ENCODE measurements around the gene KRIT1. TPM values are rescaled to one million over a fixed set of nuclear protein-coding genes. Genes with fewer than 3 reads are reported as not detected.

KRIT1 gene
- total RNA-seq, 1 experiment from 2014 or later: 34.9 TPM

DNA sequence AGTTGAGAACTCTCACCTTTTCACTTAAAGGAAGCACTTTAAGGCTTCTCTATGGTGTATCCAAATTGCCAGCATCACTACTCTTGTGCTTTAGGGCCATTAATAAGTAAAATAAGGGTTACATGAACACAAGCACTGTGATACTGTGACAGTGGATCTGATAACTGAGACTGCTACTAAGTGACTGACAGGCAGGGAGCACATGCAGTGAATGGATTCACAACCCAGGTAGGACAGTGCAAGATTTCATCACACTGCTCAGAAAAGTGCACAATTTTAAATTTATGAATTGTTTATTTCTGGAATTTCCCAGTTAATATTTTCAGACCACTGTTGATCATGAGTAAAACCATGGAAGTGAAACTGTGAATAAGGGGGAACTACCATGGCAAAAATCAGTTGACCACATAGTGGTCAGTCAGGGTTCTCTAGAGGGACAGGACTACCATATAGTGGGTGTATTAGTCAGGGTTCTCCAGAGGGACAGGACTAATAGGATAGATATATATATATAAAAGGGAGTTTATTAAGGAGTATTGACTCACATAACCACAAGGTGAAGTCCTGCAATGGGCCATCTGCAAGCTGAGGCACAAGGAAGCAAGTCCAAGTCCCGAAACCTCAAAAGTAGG lies 90.5 kb downstream of the KRIT1 start:
- H3K9me3 Mint-ChIP-seq: no peaks in the 10 kb centered on the region
- H3K56ac ChIP-seq (ENCODE audit: insufficient read length, low read depth, low read length): no peak overlapping the region
- no peak overlapping the region for H3T11ph ChIP-seq (ENCODE audit: low read length)

More for the DNA sequence above, 90.5 kb downstream of the KRIT1 start:
- Mint-ChIP-seq H3K27ac (no peak overlapping the region), H3K4me3 (no peak overlapping the region), H3K27me3 (ENCODE audit: low read depth) (no peaks in the 10 kb centered on the region), H3K36me3 (ENCODE audit: insufficient read depth in 1 of 3, low read depth in 3 of 3) (no peaks in the 10 kb centered on the region), H3K4me1 (no peaks in the 10 kb centered on the region)
- no peak overlapping the region for H3K4ac ChIP-seq (ENCODE audit: low read depth, low read length)
- no peak overlapping the region for H3K23ac ChIP-seq (ENCODE audit: insufficient read length, low read depth, low read length)
- H4K91ac ChIP-seq (ENCODE audit: insufficient read length, low read depth, low read length): no peak overlapping the region
- H2BK20ac ChIP-seq (ENCODE audit: low read depth, low read length, poor library complexity, severe bottlenecking): no peak overlapping the region
- H3K14ac ChIP-seq (ENCODE audit: insufficient read depth, low read length): no peak overlapping the region
- no peak overlapping the region for H4K8ac ChIP-seq (replicated peaks; ENCODE audit: insufficient read length, low read depth, low read length)
- TF ChIP-seq, protein P1, sequence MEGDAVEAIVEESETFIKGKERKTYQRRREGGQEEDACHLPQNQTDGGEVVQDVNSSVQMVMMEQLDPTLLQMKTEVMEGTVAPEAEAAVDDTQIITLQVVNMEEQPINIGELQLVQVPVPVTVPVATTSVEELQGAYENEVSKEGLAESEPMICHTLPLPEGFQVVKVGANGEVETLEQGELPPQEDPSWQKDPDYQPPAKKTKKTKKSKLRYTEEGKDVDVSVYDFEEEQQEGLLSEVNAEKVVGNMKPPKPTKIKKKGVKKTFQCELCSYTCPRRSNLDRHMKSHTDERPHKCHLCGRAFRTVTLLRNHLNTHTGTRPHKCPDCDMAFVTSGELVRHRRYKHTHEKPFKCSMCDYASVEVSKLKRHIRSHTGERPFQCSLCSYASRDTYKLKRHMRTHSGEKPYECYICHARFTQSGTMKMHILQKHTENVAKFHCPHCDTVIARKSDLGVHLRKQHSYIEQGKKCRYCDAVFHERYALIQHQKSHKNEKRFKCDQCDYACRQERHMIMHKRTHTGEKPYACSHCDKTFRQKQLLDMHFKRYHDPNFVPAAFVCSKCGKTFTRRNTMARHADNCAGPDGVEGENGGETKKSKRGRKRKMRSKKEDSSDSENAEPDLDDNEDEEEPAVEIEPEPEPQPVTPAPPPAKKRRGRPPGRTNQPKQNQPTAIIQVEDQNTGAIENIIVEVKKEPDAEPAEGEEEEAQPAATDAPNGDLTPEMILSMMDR (conservative IDR thresholded peaks at IDR 0.05): no peak
- H3K79me1 ChIP-seq (ENCODE audit: insufficient read depth, low read depth, low read length, poor library complexity, severe bottlenecking): no peaks in the 10 kb centered on the region
- no CpG with 5 or more reads among the region's 1 CpG for WGBS (ENCODE audit: extremely low coverage, insufficient read length, low lambda C conversion rate)
- H2BK120ac ChIP-seq (ENCODE audit: low read depth, low read length, poor library complexity, severe bottlenecking): no peak overlapping the region
- H2BK12ac ChIP-seq (ENCODE audit: insufficient read length, low read depth, low read length): no peak overlapping the region
- H2AK5ac ChIP-seq (ENCODE audit: insufficient read length, low read length): no peak overlapping the region
- no peak overlapping the region for H3K4me2 ChIP-seq (ENCODE audit: insufficient read depth, insufficient read length, low read length)
- H3K23me2 ChIP-seq (ENCODE audit: insufficient read length, low read depth, low read length, poor library complexity, severe bottlenecking): no peaks in the 10 kb centered on the region
- no peak overlapping the region for H2BK15ac ChIP-seq (ENCODE audit: low read depth, low read length)
- no peak overlapping the region for H3K18ac ChIP-seq (ENCODE audit: insufficient read length, low read depth, low read length)
- H3K27ac ChIP-seq (ENCODE audit: insufficient read length, low read depth, low read length): no peak overlapping the region
- no peak overlapping the region for H2BK5ac ChIP-seq (ENCODE audit: insufficient read length, low read length)
- no peaks in the 10 kb centered on the region for H3K4me1 ChIP-seq (ENCODE audit: insufficient read depth, low read length)
- H3K9ac ChIP-seq (ENCODE audit: extremely low read depth, insufficient read length, low read length): no peak overlapping the region
- no peak overlapping the region for H4K5ac ChIP-seq (ENCODE audit: insufficient read length, low read depth, low read length)
- no peak for DNase-seq
- no peaks in the 10 kb centered on the region for H3K79me2 ChIP-seq (ENCODE audit: insufficient read depth, low read length)
- no peaks in the 10 kb centered on the region for H3K27me3 ChIP-seq (ENCODE audit: insufficient read depth, low read length)
- no peaks in the 10 kb centered on the region for H3K9me3 ChIP-seq (ENCODE audit: control insufficient read depth, low read depth, low read length)
- H2AFZ ChIP-seq (ENCODE audit: low read length): no peak overlapping the region
- no peaks in the 10 kb centered on the region for H4K20me1 ChIP-seq (ENCODE audit: control insufficient read depth, insufficient read depth, insufficient read length)

All from H9 (cell line).